Testis (tissue), 2 donors: ENCODE data around the gene NUDT14.

Experiments used
- CTCF ChIP-seq, 3 experiments: fragments of 450-650 bp in 2 of 3; fragments of 200-600 bp in 1 of 3; sonication (generic) in 1 of 3; IDR thresholded peaks; one replicate each; pipeline ENCODE4 v1.5.1; 2016 to 2019; ENCODE audit warnings: antibody characterized with exemption in 3 of 3, mild to moderate bottlenecking in 2 of 3, moderate library complexity in 1 of 3
- POLR2A ChIP-seq: fragments of 450-650 bp; IDR thresholded peaks from one replicate; pipeline ENCODE4 v1.6.1; 2017; ENCODE audit warnings: antibody characterized with exemption, mild to moderate bottlenecking, moderate library complexity

GRCh38 chr14:105154476-105154871 lies 26.6 kb downstream of the NUDT14 start:
- TF ChIP-seq CTCF (IDR thresholded peaks at IDR 0.05), result no peak
- TF ChIP-seq POLR2A, result no peak
